ENCODE data around the gene TMEM164.

DNA sequence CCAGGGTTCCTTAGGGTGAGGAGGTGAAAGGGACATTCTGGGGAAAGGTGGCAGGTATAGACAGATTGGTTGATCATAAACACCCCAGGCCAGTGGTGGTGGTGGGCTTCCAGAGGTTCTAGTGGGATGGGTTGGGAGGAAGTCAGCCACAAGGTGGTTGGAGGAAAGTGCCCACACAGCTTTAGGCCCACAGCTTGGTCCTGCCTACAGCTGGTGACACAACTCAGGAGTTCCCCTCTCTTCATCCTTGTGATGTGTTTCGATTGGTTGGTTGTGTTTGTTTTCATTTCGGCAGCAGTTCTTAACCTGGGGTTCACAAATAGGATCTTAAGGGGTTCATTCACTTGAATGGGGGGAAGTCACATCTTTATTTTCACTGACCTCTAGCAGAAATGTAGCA, 157.0 kb downstream of the TMEM164 start:
- no peak for TF ChIP-seq FOXM1 (IDR thresholded peaks at IDR 0.05; ENCODE audit: borderline replicate concordance)
- TF ChIP-seq, protein P1, sequence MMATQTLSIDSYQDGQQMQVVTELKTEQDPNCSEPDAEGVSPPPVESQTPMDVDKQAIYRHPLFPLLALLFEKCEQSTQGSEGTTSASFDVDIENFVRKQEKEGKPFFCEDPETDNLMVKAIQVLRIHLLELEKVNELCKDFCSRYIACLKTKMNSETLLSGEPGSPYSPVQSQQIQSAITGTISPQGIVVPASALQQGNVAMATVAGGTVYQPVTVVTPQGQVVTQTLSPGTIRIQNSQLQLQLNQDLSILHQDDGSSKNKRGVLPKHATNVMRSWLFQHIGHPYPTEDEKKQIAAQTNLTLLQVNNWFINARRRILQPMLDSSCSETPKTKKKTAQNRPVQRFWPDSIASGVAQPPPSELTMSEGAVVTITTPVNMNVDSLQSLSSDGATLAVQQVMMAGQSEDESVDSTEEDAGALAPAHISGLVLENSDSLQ (IDR thresholded peaks at IDR 0.05): no peak
- TF ChIP-seq ELF4 (IDR thresholded peaks at IDR 0.05): no peak
- TF ChIP-seq SP1 (IDR thresholded peaks at IDR 0.05): no peak
- no peak for TF ChIP-seq TARDBP (IDR thresholded peaks at IDR 0.05)
- no peak for TF ChIP-seq FOXA1 (IDR thresholded peaks at IDR 0.05)
- TF ChIP-seq L3MBTL2 (conservative IDR thresholded peaks at IDR 0.05): no peak
- TF ChIP-seq ZNF384 (IDR thresholded peaks at IDR 0.05): no peak
- TF ChIP-seq BHLHE40 (IDR thresholded peaks at IDR 0.05; ENCODE audit: borderline replicate concordance): no peak
- TF ChIP-seq SUZ12 (IDR thresholded peaks at IDR 0.05): no peak

Data from HEK293T (cell line).